HG03135 (cell line): Measurements from ENCODE around the gene LYPD8.
"Not testable (repeated sequence)": the region's sequence is repeated elsewhere in the genome, so short reads cannot be mapped to it uniquely, and the experiment has no call there.

Experiments
- ATAC-seq: cut with Tn5 transposase; IDR thresholded peaks from one replicate; pipeline ENCODE4 v1.9.1; 2021; ENCODE audit warnings: mild to moderate bottlenecking, moderate library complexity; ENCODE audit not compliant: unreplicated experiment

Gene LYPD8, protein sequence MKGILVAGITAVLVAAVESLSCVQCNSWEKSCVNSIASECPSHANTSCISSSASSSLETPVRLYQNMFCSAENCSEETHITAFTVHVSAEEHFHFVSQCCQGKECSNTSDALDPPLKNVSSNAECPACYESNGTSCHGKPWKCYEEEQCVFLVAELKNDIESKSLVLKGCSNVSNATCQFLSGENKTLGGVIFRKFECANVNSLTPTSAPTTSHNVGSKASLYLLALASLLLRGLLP

DNA sequence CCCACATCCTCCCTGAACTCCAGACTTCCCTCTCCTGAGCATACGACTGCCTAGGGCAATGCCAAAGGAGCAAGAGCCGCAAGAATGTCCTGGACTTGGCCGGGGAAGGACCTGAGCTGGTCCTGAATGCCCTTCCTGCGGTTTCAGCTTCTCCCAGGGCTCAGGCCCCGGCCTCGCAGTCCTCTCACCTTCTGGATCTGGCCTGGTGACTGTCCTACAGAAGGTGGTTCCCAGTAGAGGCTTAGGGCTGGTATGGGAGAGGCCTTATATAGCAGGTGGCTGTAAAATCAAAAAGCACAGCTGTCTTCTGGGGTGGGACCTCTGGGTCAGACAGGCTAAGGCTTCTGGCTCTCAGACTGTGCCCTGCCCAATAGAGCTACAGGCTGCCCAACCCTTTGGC lies at the start of gene LYPD8:
Gene LYPD8, minus strand, starts transcription at position 243 of the 400 bp plus-strand sequence. CDS start 4,678 bp downstream, outside the sequence.
- no peak for ATAC-seq

DNA sequence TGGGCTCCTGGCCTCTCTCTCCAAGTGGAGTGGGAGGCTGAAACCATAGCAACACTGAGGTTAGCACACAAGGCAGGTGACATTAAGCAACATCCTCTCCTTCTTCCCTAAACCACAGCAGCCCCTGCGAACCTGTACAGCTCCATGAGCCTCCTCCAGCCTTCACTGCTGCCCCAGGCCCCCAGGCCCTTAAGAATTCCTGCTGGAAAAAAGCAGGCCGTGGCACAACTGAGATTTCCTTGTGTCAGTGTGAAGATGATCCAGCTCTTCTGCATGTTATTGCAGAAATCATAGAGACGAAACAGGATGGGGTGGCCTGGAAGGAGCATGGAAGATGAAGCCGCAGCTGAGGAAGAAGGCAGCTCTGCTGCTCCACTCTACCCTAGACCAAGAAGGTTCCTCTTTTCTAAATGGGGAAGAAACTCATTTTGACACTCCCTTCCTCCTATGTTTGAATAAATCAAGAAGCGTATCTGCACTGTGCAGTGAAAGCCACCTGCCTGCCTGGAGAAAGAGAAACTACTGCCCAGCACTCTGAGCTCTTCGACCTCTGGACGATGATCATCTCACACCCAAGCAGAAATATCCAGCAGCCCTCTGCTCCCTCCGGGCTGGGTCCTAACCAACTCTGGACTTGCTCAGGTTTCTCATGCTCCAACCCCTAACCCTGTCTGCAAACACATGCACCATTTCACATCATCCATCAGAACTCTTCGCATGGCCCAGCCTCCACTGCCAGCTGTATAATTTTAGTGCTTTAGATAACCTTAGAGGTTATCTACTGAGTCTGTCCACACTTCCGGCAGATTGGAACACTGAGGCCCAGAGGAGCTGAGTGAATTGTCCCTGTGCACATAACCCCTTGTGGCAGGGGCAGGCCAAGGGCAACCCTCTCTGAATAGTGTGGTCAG lies 49.5 kb upstream of the LYPD8 start:
- ATAC-seq, result peak; percentile 89

DNA sequence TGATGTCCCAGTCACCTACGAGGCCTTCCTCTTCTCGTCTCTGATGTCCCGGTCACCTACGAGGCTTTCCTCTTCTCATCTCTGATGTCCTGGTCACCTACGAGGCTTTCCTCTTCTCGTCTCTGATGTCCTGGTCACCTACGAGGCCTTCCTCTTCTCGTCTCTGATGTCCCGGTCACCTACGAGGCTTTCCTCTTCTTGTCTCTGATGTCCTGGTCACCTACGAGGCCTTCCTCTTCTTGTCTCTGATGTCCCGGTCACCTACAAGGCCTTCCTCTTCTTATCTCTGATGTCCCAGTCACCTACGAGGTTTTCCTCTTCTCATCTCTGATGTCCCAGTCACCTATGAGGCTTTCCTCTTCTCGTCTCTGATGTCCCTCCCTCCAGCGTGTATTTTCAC lies 47.9 kb upstream of the LYPD8 start:
- ATAC-seq, result not testable (repeated sequence)

DNA sequence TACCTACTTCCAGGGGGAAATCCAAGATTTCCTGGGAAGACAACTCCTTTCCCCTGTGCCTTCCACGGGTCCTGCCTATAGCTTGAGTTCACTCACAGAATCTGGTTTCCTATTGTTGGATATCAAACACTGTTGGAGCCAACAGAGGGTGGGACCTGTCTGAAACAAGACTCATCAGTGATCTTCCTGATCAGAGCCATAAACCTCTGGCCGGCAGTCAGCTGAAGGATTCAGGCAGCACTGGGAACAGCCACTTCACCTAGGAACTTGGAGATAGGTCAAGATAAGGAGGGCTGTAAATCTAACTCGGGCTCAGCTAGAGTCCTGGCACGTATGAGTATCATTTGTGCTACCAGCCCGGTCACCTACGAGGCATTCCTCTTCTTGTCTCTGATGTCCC lies 46.9 kb upstream of the LYPD8 start:
- ATAC-seq, result no peak

DNA sequence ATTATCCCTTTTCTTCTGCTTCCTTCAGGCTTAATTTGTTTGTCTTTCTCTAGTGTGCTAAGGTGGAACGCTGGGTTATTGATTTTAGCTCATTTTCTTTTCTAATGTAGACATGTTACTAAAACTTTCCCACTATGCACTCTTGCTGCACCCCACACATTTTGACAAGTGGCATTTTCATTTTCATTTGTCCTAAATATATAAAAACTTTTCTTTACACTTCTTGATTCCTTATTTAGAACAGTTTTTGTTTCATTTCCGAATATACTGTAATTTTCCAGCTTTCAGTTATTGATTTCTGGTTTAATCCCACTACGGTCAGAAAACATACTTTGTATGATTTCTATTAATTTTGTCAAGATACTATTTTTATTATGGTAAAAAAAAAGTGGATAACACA lies 44.9 kb upstream of the LYPD8 start:
- ATAC-seq, result no peak

DNA sequence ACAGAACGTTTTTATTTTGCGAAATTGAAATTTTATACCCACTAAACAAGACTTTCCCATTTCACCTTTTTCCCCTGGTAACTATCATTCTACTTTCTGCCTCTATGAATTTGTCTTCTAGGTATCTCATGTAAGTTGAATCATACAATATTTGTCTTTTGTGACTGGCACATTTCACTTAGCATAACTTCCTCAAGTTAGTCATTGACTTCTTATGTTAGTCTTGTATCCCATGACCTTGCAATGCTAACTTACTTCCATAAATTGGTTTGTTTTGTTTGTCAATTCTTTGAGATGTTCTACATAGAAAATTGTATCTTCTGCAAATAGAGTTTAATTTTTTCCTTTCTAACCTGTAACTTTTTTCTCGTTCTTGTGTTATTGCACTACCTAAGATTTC lies 43.2 kb upstream of the LYPD8 start:
- no peak for ATAC-seq

DNA sequence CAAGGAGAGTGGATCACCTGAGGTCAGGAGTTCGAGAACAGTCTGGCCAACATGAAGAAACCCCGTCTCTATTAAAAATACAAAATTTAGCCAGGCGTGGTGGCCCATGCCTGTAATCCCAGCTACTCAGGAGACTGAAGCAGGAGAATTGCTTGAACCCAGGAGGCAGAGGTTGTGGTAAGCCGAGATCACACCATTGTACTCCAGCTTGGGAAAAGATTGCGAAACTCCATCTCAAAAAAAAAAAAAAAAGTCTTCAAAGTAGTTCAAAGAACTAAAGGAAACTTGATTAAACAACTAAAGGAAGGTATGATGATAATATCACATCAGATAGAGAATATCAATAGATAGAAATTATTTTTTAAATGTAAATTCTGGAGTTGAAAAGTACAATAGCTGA lies 39.1 kb upstream of the LYPD8 start:
- ATAC-seq, result not testable (repeated sequence)

DNA sequence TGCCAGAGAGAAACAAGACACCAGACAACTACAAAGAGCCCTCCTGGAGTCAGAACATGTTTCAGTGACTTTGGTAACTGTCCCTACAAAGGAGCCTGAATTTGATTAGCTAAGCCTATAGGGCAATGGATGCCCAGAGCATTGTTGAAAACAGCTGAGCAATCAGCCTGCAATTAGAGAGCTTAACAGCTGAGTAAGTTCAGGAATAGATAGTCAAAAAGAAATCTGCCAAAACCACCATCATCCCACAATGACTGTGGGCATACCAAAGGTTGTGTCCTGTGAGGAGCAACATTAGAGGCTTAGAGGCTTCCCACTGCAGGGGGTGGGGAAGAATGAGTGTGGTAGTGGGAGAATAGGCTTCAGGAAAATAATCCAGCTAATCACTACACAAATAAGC lies 38.0 kb upstream of the LYPD8 start:
- peak; percentile 91 for ATAC-seq

DNA sequence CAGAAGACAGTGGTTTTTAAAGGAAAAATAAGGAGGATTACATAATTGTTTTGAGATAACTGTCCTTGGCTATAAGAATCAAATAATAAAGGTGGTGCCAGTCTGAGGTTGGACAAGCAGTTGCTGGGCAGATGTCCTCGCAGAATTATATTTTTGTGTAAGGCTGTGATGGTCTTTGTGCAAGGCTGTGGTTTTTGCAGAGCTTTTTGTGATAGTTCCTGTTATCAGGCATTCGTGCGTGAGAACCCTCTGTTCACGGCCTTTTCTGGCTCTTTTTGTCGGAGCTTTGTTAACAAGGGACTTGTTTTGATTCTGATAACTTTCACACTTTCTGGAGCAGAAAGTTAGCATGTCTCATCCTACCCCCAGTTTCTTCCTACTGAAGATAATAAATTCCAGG lies 36.8 kb upstream of the LYPD8 start:
- ATAC-seq, result no peak

DNA sequence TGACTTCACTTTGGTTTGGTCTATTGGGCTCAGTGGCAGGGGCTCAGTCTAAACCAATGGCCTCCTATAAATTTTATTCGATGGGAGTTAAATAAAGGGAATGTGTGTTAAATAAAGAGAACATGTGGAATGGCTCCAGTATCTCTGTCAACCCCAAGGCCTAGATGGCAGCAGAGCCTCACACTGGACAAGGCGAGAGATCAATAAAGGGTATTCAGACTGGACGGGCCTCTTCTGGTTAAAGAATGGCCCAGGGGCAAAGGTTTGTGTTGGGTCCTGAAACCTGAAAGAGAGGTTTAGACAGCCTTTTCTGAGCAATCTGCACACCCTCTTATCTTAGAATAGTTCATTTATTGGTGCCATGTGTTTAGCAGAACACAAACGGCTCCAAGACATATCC lies 35.5 kb upstream of the LYPD8 start:
- ATAC-seq, result no peak

DNA sequence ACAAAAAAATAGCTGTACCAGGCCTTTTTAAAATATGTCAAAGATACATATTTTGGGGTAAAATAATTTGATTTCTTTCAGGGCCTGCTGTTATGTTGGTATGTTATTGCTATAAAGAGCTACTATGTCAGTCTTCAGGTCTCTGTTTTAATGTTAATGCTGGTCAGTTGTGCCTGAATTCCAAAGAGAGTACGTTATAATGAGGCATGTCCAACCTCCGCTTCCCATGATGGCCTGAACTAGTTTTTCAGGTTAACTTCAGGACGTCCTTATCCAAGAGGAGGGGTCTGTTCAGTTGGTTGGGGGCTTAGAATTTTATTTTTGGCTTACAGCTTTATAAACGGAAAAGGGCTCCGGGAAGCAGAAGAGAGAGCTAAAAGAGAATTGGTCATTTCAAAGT lies 34.9 kb upstream of the LYPD8 start:
- no peak for ATAC-seq

DNA sequence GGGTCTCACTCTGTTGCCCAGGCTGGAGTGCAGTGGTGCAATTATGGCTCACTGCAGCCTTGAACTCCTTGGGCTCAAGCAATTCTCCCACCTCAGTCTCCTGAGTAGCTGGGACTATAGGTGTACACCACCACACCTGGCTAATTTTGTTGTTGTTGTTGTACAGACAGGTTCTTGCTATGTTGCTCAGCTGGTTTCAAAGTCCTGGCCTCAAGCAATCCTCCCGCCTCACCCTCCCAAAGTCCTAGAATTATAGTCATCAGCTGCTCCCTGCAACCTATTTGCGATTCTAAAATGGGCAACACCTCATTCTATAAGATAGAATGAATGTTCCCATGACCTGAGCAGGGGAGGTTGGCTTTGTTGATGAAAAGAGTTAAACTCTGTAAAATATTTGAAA lies 33.8 kb upstream of the LYPD8 start:
- ATAC-seq, result not testable (repeated sequence)

DNA sequence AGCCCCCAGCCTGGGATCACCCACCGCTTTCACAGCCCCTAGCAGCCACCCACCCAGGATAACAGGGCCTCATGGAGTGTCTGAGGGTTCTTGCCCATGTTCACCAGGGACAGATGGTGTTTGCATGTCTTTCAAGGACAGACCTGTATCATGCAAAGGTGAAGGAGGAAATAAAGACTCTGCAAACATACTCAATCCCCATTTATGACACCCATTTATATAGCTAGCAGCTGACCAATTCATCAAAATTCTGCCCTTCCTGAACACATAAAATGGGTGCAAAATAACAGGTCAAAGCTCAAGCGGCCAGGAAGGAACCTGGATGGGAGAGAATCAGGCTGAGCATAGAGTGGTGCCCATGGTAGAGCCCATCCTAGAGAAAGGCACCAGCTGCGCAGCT lies 32.8 kb upstream of the LYPD8 start:
- no peak for ATAC-seq

DNA sequence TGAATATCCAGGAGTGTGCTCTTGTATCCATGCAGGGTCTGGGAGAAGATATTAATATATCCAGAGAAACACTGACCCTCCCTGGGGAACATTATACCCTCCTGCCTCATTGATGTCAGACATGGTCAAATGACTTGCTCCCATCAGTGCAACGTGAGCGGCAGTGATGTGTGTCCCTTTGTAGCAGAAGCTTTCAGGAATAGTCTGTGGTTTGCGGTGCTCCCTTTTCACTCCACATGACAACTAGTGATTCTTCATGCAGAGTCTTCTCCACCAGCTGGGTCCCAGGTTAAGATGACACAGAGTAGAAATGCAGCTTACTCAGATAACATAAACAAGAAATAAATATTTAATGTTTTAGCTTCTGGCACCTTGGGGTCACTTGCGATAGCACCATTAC lies 31.9 kb upstream of the LYPD8 start:
- ATAC-seq, result no peak

DNA sequence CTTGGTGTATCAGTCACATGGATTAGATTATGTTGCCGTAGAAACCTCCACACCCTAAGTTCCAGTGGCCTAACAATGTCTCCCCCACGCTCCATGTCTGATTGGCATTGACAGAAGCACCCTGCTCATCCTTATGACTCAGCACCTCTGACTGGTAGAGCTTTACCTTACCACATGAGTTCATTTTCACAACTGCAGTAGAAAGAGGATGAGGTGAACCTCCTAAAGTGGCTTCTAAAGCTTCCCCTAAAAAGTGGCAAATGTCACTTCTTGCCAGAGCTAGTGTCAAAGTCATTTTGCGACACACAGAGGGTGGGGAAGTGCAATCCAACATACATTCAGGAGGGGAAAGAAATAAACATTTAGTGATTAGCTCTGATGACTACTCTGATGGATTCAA lies 30.6 kb upstream of the LYPD8 start:
- no peak for ATAC-seq

DNA sequence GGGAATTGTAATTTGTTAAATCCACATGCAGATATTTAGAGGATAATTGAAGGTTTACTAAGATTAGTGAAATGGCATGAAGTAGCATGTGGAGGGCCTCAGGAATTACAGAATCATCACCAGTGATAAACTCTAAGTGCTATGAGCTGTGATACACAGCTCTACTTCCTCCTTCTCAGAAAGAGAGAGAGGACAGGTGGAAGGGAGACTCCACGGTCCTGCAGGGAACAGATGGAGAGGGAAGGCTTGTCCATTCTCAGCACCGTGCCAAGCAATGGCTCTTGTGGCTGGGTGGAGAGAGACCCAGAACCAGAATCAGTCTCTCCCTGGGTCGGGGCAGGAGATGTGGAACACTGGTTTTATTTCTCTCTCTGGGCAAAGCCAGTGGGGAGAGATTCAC lies 27.8 kb upstream of the LYPD8 start:
- ATAC-seq, result no peak

DNA sequence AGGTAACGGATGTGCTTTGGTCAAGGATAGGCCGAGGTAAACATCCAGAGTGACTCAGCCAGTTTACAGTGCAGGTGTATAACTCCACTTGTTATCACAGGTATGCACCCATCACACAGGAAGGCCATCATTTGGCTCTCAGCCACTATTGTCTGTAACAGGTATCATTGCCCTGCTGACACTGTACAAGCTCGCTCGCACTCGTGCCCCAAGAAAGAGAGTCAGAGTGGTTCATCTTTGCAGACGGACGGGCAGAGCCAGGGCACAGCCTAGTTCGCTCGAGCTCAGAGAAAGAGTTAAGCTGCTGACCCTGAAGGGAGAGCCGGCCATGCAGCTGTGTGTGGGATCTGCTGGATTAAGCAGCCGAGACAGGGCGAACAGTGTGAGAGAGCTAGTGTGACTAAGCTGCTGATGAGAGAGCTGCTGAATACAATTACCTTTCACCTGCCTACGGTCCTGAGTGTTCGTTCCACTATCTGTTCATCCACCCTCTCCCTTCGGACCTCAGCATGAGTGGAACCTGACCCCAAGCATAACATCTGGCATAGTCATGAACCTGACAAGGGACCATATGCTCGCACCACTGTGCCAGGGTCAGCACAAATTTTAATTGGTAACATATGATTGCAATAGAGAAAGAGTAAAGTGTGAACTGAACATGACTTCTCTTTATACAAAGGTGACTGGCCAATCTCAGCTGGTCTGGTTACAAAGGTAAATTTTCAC lies 27.0 kb upstream of the LYPD8 start:
- ATAC-seq, result no peak

DNA sequence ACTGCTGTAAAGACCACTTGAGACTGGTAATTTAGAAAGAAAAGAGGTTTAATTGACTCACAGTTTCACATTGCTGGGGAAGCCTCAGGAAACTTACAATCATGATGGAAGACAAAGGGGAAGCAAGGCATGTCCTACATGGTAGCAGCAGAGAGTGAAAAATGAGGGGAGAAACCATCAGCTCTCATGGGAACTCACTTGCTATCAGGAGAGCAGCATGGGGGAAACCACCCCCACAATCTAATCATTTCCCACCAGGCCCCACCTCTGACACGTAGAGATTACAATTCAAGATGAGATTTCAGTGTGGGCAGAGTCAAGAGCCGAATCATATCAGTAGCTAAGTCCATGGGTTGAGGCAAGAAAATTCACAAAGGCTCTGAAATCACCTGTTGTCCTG lies 23.8 kb upstream of the LYPD8 start:
- no peak for ATAC-seq

DNA sequence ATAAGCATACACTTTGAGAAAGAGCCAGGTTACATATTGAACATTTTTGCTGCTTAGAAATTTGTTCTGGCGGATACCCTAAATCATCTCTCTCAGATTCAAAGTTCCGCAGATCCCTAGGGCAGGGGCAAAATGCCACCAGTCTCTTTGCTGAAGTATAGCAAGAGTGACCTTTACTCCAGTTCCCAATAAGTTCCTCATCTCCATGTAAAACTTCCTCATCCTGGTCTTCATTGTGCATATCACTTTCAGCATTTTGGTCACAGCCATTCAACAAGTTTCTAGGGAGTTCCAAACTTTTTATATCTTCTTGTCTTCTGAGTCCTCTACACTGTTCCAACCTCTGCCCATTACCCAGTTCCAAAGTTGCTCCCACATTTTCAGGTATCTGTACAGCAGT lies 23.3 kb upstream of the LYPD8 start:
- ATAC-seq, result no peak

DNA sequence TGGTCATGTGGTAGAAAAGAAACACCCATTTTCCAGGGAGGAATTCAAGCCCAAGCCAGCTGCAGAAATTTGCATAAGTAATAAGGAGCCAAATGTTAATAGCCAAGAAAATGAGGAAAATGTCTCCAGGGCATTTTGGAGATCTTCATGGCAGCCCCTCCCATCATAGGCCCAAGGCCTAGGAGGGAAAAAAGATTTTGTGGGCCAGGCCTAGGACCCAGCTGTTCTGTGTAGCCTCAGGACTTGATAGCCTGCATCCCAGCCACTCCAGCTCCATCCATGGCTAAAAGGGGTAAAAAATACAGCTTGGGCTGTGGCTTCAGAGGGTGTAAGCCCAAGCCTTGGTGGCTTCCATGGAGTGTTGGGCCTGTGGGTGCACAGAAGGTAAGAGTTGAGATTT lies 21.4 kb upstream of the LYPD8 start:
- ATAC-seq, result no peak

DNA sequence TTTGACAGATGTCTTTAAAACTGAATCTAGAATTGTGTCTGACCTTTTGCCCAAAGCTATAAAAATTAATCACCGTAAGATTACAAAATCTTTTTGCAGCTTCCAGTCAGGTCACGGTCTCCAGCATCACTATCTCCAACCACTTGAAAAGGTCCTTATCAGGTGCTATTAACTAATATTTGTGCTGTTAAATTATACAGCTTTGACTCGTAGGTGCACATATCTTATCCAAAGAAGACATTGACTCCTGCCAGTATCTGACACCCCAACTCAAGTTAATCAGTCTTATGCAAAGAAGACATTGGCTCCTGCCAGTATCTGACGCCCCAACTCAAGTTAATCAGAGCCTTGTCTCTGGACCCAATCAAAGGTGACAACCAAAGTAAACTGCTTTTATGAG lies 19.9 kb upstream of the LYPD8 start:
- no peak for ATAC-seq

DNA sequence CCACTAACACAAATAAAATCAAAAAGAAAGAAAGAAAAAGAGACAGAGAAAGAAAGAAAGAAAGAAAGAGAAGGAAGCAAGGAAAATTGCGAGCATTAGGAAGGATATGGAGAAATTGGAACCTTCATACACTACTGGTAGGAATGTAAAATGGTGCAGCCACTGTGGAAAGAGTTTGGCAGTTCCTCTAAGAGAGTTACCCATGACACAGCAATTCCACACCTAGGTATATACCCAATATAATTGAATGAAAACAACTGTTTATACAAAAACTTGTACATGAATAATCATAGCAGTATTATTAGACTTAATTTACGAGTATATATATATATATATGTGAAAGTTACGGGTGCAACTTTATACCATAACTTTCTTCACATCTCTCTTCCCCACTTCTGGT lies 4.1 kb upstream of the LYPD8 start:
- ATAC-seq, result no peak
